A549 (cell line): ENCODE measurements around the gene TASP1. TPM values are rescaled to one million over a fixed set of nuclear protein-coding genes. Genes with fewer than 3 reads are reported as not detected.
A peak's percentile ranks its signal among the peaks of the same experiment; 100 is the strongest.

Experiments
- ATAC-seq, 2 experiments: fragments of 200-7000 bp in 1 of 2; fragments of >200 bp in 1 of 2; cut with Nextera tagmentation in 1 of 2; cut with Tn5 transposase in 1 of 2; 3 replicates each; pipeline versions ENCODE4 v1.8.0 to v1.9.1; 2018 to 2020; ENCODE audit warnings: mild to moderate bottlenecking in 1 of 2, moderate library complexity in 1 of 2
- CTCF ChIA-PET: fragments of 300-600 bp; sonication (Branson Sonifier 250); formaldehyde crosslinking; extraction: SDS; loops from one replicate; lab custom pipeline; 2021; ENCODE audit warnings: antibody characterized with exemption, inconsistent platforms; lab: Yijun Ruan, JAX
- POLR2A ChIA-PET: fragments of 350-600 bp; formaldehyde crosslinking; extraction: SDS; loops from one replicate; lab custom pipeline; 2021; ENCODE audit warnings: antibody characterized with exemption, inconsistent platforms; lab: Yijun Ruan, JAX
- DNase-seq, 2 experiments: peaks; one replicate each; pipeline versions ENCODE4 v3.0.0 to v3.0.0-alpha.2; 2011 to 2016; ENCODE audit warnings: low read depth in 1 of 2, low spot score in 1 of 2
- FAIRE-seq: peaks from 2 replicates; lab custom pipeline; 2011; peaks lifted over from hg19 to GRCh38; lab: Jason Lieb, UNC
- H3K27ac ChIP-seq, 2 experiments: fragments of >200 bp; sonication (Bioruptor Twin); formaldehyde crosslinking; 3 replicates each; pipeline ENCODE4 v1.5.1; 2016 to 2017
- H3K4me1 ChIP-seq: fragments of >200 bp; sonication (Bioruptor Twin); formaldehyde crosslinking; 3 replicates; pipeline ENCODE4 v1.6.1; 2016
- H3K4me2 ChIP-seq: fragments of >200 bp; sonication (Bioruptor Twin); formaldehyde crosslinking; 3 replicates; pipeline ENCODE4 v1.6.1; 2016
- H3K4me3 ChIP-seq: fragments of >200 bp; sonication (Bioruptor Twin); formaldehyde crosslinking; 3 replicates; pipeline ENCODE4 v1.5.1; 2016
- H3K9me3 ChIP-seq: fragments of >200 bp; sonication (Bioruptor Twin); formaldehyde crosslinking; 3 replicates; pipeline ENCODE4 v1.6.1; 2016
- BCL3 ChIP-seq: fragments of >200 bp; sonication (Bioruptor Twin); formaldehyde crosslinking; IDR thresholded peaks from 3 replicates; pipeline ENCODE4 v1.6.1; 2016
- BHLHE40 ChIP-seq: IDR thresholded peaks from 2 replicates; pipeline ENCODE4 v1.6.1; 2012; ENCODE audit warnings: low read depth, low read length, inconsistent platforms
- CEBPB ChIP-seq, 2 experiments: fragments of >200 bp in 1 of 2; sonication (Bioruptor Twin) in 1 of 2; formaldehyde crosslinking in 1 of 2; IDR thresholded peaks; 2 replicates each; pipeline ENCODE4 v1.6.1; 2012 to 2016
- CHD2 ChIP-seq: fragments of 150-350 bp; IDR thresholded peaks from 2 replicates; pipeline ENCODE4 v1.6.1; 2014; ENCODE audit warnings: low read length; ENCODE audit not compliant: partially characterized antibody
- CHD4 ChIP-seq: fragments of 200-600 bp; sonication (generic); IDR thresholded peaks from 2 replicates; pipeline ENCODE4 v1.6.1; 2016; ENCODE audit warnings: antibody characterized with exemption, mild to moderate bottlenecking, borderline replicate concordance
- CTCF ChIP-seq: fragments of >200 bp; sonication (Bioruptor Twin); formaldehyde crosslinking; IDR thresholded peaks from 3 replicates; pipeline ENCODE4 v1.5.1; 2016
- E2F6 ChIP-seq: IDR thresholded peaks from 2 replicates; pipeline ENCODE4 v1.6.1; 2012; ENCODE audit warnings: low read depth, borderline replicate concordance
- EHF ChIP-seq: fragments of 250-450 bp; sonication (Bioruptor Pico); IDR thresholded peaks from 2 replicates; pipeline ENCODE4 v1.5.0; 2020; ENCODE audit warnings: mild to moderate bottlenecking
- EHMT2 ChIP-seq: fragments of 200-600 bp; sonication (generic); IDR thresholded peaks from 2 replicates; pipeline ENCODE4 v1.6.1; 2016; ENCODE audit warnings: antibody characterized with exemption, low read depth, mild to moderate bottlenecking, moderate library complexity
- FOXS1 ChIP-seq: fragments of 250-450 bp; sonication (Bioruptor Pico); IDR thresholded peaks from 2 replicates; pipeline ENCODE4 v1.5.0; 2020; ENCODE audit warnings: mild to moderate bottlenecking, moderate library complexity
- HOXB13 ChIP-seq: fragments of 250-450 bp; sonication (Bioruptor Pico); IDR thresholded peaks from 2 replicates; pipeline ENCODE4 v1.5.0; 2020; ENCODE audit warnings: low read depth, mild to moderate bottlenecking, moderate library complexity
- HOXB5 ChIP-seq: fragments of 250-450 bp; sonication (Bioruptor Pico); IDR thresholded peaks from 2 replicates; pipeline ENCODE4 v1.5.0; 2020; ENCODE audit warnings: mild to moderate bottlenecking, moderate library complexity
- JUN ChIP-seq, 2 experiments: fragments of >200 bp; sonication (Bioruptor Twin); formaldehyde crosslinking; IDR thresholded peaks; 2 replicates in 1 of 2; 3 replicates in 1 of 2; pipeline ENCODE4 v1.6.1; 2016 to 2017
- JUNB ChIP-seq: fragments of >200 bp; sonication (Bioruptor Twin); formaldehyde crosslinking; IDR thresholded peaks from 2 replicates; pipeline ENCODE4 v1.6.1; 2016
- MAFK ChIP-seq: fragments of 450-650 bp; IDR thresholded peaks from 2 replicates; pipeline ENCODE4 v1.6.1; 2014; ENCODE audit not compliant: partially characterized antibody
- MAZ ChIP-seq: fragments of 150-350 bp; IDR thresholded peaks from 2 replicates; pipeline ENCODE4 v1.6.1; 2014; ENCODE audit warnings: antibody characterized with exemption, low read depth, low read length, borderline replicate concordance
- MYC ChIP-seq: IDR thresholded peaks from 2 replicates; pipeline ENCODE4 v1.6.1; 2012; ENCODE audit warnings: mild to moderate bottlenecking, inconsistent platforms, low read length, improper control_type of control experiment, borderline replicate concordance
- PHF8 ChIP-seq: fragments of 200-600 bp; sonication (generic); IDR thresholded peaks from 2 replicates; pipeline ENCODE4 v1.6.1; 2016; ENCODE audit warnings: low read depth, mild to moderate bottlenecking, antibody characterized with exemption, moderate library complexity, borderline replicate concordance
- POLR2A ChIP-seq: IDR thresholded peaks from 2 replicates; pipeline ENCODE4 v1.6.1; 2012; ENCODE audit warnings: mild to moderate bottlenecking, low read length
- POLR2AphosphoS2 ChIP-seq: conservative IDR thresholded peaks from 2 replicates; pipeline ENCODE4 v1.6.1; 2012; ENCODE audit warnings: low read length, improper control_type of control experiment, inconsistent platforms
- RARB ChIP-seq: fragments of 250-450 bp; sonication (Bioruptor Pico); IDR thresholded peaks from 2 replicates; pipeline ENCODE4 v1.8.0; 2021; ENCODE audit warnings: mild to moderate bottlenecking, moderate library complexity
- SREBF2 ChIP-seq: fragments of 450-650 bp; IDR thresholded peaks from 2 replicates; pipeline ENCODE4 v1.6.1; 2014; ENCODE audit warnings: mild to moderate bottlenecking, moderate library complexity
- TP53 ChIP-seq: fragments of 250-450 bp; sonication (Bioruptor Pico); IDR thresholded peaks from 2 replicates; pipeline ENCODE4 v1.5.0; 2021; ENCODE audit warnings: mild to moderate bottlenecking, moderate library complexity
- ZFP36 ChIP-seq: fragments of 450-650 bp; IDR thresholded peaks from 2 replicates; pipeline ENCODE4 v1.6.1; 2014; ENCODE audit warnings: borderline replicate concordance; ENCODE audit not compliant: partially characterized antibody
- WGBS: methylation state at CpG from one replicate; pipeline ENCODE4 v1.1.6; 2017; ENCODE audit errors: missing lambda C conversion rate; 5-methylcytosine and 5-hydroxymethylcytosine counted together
- polyA plus RNA-seq, 4 experiments: library from polyadenylated mRNA; depleted of rRNA in 3 of 4; stranded (reverse); fragments of >200 nt; fragmentation: RNase III in 1 of 4; extraction: RNeasy Plus Mini Kit Qiagen cat#74134 plus additional on column Dnase treatment in 1 of 4; gene quantifications; 2 replicates in 3 of 4; 3 replicates in 1 of 4; pipeline ENCODE4 v1.2.3, GENCODE V29; 2011 to 2017

Gene TASP1
- polyA plus RNA-seq, 2 of the 4 experiments (the other 2 are of a cell fraction): 9.5 to 18.2 TPM

DNA sequence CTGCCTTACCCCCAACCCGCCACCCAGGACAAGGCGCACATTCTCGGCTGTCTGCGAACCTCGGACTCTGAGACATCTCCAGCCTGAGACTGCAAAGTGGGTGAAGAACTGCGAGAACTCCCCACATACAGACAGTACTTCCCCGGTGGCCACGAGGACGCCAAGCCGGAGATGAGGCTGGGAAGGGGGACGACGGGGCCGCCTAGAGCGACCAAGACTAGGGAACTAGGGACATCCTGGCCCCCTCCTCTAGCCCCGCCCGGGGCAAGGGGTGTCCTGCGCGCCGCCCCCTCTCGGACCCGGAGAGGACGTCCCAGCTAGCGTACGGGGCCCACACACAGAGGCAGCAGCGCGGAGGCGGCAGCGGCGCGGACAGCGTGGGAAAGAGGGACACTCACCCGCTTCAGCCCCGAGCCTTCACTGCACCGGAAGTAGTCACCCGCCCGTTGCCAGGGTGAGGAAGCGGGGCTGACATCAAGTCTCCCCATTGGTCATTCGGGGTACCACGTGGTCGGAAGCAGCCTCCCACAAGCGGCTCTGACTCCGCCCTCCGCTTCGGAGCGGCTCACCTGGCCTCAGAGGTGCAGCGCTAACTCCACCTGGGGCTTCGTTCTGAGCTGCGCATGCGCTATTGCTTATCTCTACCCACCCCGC is at the start of gene TASP1 (continued):
- TF ChIP-seq CEBPB (IDR thresholded peaks at IDR 0.05): no peak
- no peak for TF ChIP-seq HOXB13 (CRISPR knock-in tag)
- no peak for TF ChIP-seq CTCF
- 0 out of 2 replicates have a peak, but pooled peaks have one; percentile 57 for TF ChIP-seq MYC
- TF ChIP-seq POLR2AphosphoS2: no peak
- TF ChIP-seq EHF: no peak
- TF ChIP-seq FOXS1 (CRISPR knock-in tag): no peak
- no peak for TF ChIP-seq TP53 (CRISPR knock-in tag)
- TF ChIP-seq HOXB5 (CRISPR knock-in tag): no peak
- TF ChIP-seq CHD2: no peak
- no peak for TF ChIP-seq BCL3
- TF ChIP-seq SREBF2: no peak
- peak; percentile 54 to 87; a peak in 3 of 5 replicates for TF ChIP-seq JUN (IDR thresholded peaks at IDR 0.05)
- TF ChIP-seq MAFK: no peak
- TF ChIP-seq, all 56 proteins: peak for 12

- FAIRE-seq: no peak
- Histone ChIP-seq H3K27ac (no peak overlapping the region), H3K4me3 (no peak overlapping the region), H3K9me3 (no peaks in the 10 kb centered on the region), H3K4me2 (no peak overlapping the region), H3K4me1 (no peaks in the 10 kb centered on the region)
- TF ChIP-seq EHMT2 (no peak), ZFP36 (no peak), CHD4 (no peak), E2F6 (no peak), BHLHE40 (no peak), MAZ (no peak), CHD2 (no peak), PHF8 (no peak)
- ChIA-PET CTCF (interaction anchor here (0.5 to 1.6 kb wide), 3 partner anchors 33 to 367 kb away, joined by 3 read pairs; no protein-coding TSS in a partner anchor), POLR2A (no interaction called here)
- 86% methylated on average over 3 of the region's 3 CpGs for WGBS
- ATAC-seq: no peak
- DNase-seq: no peak
These were observed 49.1 kb upstream of the TASP1 start for GRCh38 chr20:13687815-13688214.

DNA sequence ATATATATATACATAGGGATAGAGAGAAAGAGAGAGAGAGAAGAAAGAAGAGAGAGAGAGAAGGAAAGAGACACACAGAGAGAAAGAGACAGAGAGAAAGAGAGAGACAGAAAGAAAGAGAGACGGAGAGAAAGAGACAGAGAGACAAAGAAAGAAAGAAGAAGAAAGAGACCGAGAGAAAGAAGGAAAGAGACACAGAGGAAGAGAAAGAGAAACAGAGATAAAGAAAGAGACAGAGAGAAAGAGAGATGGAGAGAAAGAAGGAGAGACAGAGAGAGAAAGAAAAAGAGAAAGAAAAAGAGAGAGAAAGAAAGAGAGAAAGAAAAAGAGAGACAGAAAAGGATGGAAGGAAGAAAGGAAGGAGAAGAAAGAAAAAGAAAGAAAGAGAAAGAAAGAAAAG is 46.9 kb upstream of the TASP1 start:
- ChIA-PET CTCF (interaction anchor here (1.0 kb wide), 1 partner anchor 103 kb away, joined by 3 read pairs; no protein-coding TSS in a partner anchor), POLR2A (no interaction called here)
- Histone ChIP-seq H3K4me2 (no peak overlapping the region), H3K27ac (no peak overlapping the region), H3K4me1 (peaks cover 13% of the 10 kb centered on the region), H3K9me3 (no peaks in the 10 kb centered on the region), H3K4me3 (no peak overlapping the region)
- TF ChIP-seq RARB: no peak
- TF ChIP-seq JUNB: no peak
- no peak for TF ChIP-seq JUN (IDR thresholded peaks at IDR 0.05)
- no peak for TF ChIP-seq POLR2A
- FAIRE-seq (no peak), DNase-seq (no peak), ATAC-seq (no peak)
- WGBS: 58% methylated on average over 2 of the region's 2 CpGs
